PC-9 (cell line): ENCODE results near the gene TM6SF1.

Experiments used
- EZH2 ChIP-seq: fragments of 200-600 bp; sonication (generic); IDR thresholded peaks from 2 replicates; pipeline ENCODE4 v1.8.0; 2017; ENCODE audit warnings: antibody characterized with exemption, low read depth
- TF ChIP-seq, protein P1 (sequence below): fragments of 200-600 bp; sonication (generic); conservative IDR thresholded peaks from 2 replicates; pipeline ENCODE4 v1.6.1; 2017; ENCODE audit warnings: mixed run types, antibody characterized with exemption, mild to moderate bottlenecking, moderate library complexity

DNA sequence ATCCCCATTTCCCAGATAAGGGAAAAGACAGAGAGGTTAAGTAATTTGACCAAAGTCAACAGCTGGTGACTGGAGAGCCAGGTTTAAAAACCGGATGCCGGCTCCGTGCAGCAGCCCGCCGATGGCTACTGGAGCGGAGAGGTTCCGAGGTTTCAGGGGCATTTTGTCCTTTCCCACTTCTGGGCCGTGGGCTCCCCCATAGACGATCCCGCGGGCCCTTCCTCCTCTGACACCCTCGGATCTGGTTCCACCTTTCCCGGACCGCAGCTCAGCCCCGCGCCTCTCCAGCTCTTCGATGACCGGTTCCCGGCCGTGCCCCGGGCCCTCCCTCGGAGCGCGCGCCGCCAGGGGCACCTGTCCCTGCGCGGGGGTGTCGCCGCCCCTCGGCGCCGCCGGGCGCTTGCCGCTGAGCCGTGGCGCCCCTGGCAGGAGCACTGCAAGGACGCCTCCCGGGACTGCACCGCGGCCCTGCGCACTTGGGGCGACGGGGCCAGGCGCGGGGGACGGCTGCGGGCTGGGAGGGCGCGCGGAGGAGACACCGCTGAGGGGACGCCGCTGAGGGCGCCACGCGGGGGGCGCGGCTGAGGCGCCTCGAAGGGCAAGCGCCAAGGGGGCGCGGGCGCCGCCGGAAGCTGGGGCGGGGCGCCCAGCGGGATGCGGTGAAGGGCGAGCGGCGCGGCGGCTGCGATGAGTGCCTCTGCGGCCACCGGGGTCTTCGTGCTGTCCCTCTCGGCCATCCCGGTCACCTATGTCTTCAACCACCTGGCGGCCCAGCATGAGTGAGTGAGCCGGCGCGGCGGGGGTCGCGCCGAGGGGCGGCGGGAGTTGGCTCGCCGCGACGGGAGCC lies at the start of gene TM6SF1:
- TF ChIP-seq, protein P1, sequence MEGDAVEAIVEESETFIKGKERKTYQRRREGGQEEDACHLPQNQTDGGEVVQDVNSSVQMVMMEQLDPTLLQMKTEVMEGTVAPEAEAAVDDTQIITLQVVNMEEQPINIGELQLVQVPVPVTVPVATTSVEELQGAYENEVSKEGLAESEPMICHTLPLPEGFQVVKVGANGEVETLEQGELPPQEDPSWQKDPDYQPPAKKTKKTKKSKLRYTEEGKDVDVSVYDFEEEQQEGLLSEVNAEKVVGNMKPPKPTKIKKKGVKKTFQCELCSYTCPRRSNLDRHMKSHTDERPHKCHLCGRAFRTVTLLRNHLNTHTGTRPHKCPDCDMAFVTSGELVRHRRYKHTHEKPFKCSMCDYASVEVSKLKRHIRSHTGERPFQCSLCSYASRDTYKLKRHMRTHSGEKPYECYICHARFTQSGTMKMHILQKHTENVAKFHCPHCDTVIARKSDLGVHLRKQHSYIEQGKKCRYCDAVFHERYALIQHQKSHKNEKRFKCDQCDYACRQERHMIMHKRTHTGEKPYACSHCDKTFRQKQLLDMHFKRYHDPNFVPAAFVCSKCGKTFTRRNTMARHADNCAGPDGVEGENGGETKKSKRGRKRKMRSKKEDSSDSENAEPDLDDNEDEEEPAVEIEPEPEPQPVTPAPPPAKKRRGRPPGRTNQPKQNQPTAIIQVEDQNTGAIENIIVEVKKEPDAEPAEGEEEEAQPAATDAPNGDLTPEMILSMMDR = no peak
- TF ChIP-seq EZH2 = no peak
